ENCODE data around the gene IL36B.

DNA sequence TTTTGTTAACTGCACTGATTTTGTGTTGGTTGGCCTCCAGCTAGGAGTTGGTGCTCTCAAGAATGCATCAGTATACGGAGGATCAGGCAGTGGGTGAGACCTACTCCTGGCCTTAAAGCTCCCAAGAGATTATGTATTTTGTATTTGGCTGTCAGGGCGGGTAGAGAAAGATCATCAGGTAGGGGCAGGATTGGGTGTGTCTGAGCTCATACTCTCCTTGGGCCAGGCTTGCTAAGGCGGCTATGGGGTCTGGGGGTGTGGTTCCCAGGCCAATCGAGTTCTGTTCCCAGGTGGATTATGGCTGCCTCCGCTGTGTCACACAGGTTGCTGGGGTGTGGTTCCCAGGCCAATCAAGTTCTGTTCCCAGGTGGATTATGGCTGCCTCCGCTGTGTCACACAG, 45.9 kb upstream of the IL36B start:
- TF ChIP-seq, protein P1, sequence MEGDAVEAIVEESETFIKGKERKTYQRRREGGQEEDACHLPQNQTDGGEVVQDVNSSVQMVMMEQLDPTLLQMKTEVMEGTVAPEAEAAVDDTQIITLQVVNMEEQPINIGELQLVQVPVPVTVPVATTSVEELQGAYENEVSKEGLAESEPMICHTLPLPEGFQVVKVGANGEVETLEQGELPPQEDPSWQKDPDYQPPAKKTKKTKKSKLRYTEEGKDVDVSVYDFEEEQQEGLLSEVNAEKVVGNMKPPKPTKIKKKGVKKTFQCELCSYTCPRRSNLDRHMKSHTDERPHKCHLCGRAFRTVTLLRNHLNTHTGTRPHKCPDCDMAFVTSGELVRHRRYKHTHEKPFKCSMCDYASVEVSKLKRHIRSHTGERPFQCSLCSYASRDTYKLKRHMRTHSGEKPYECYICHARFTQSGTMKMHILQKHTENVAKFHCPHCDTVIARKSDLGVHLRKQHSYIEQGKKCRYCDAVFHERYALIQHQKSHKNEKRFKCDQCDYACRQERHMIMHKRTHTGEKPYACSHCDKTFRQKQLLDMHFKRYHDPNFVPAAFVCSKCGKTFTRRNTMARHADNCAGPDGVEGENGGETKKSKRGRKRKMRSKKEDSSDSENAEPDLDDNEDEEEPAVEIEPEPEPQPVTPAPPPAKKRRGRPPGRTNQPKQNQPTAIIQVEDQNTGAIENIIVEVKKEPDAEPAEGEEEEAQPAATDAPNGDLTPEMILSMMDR (conservative IDR thresholded peaks at IDR 0.05): no peak
- TF ChIP-seq EZH2 (IDR thresholded peaks at IDR 0.05; ENCODE audit: low read depth): no peak
